Measurements from ENCODE around the gene C16orf74. TPM values are rescaled to one million over a fixed set of nuclear protein-coding genes. Genes with fewer than 3 reads are reported as not detected.

C16orf74 gene
- total and polyA plus RNA-seq, 8 donors = 1.3 to 17.5 (median 11.9) TPM

GRCh38 chr16:85793662-85794298 lies 42.9 kb upstream of the C16orf74 start:
- TF ChIP-seq, protein P1, sequence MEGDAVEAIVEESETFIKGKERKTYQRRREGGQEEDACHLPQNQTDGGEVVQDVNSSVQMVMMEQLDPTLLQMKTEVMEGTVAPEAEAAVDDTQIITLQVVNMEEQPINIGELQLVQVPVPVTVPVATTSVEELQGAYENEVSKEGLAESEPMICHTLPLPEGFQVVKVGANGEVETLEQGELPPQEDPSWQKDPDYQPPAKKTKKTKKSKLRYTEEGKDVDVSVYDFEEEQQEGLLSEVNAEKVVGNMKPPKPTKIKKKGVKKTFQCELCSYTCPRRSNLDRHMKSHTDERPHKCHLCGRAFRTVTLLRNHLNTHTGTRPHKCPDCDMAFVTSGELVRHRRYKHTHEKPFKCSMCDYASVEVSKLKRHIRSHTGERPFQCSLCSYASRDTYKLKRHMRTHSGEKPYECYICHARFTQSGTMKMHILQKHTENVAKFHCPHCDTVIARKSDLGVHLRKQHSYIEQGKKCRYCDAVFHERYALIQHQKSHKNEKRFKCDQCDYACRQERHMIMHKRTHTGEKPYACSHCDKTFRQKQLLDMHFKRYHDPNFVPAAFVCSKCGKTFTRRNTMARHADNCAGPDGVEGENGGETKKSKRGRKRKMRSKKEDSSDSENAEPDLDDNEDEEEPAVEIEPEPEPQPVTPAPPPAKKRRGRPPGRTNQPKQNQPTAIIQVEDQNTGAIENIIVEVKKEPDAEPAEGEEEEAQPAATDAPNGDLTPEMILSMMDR (IDR thresholded peaks at IDR 0.05) = no peak
- H3K9me3 ChIP-seq = no peaks in the 10 kb centered on the region
- intact Hi-C loops (cut with DNase I) = no loop called here
- no peak for ATAC-seq
- H3K4me3 ChIP-seq = no peak overlapping the region
- H3K27ac ChIP-seq = no peak overlapping the region
- no peak for DNase-seq
- H3K4me1 ChIP-seq = peaks cover 13 to 22% of the 10 kb centered on the region in 2 donors
- peaks cover 0 to 65% of the 10 kb centered on the region in 2 donors for H3K36me3 ChIP-seq
- H3K27me3 ChIP-seq = no peaks in the 10 kb centered on the region

- intact Hi-C loops (cut with DNase I) = no loop called here
- TF ChIP-seq, protein P1 (IDR thresholded peaks at IDR 0.05) = no peak
- Histone ChIP-seq H3K9me3 (no peaks in the 10 kb centered on the region), H3K4me1 (no peaks in the 10 kb centered on the region), H3K36me3 (peaks cover 0 to 75% of the 10 kb centered on the region in 2 donors), H3K27ac (no peak overlapping the region), H3K27me3 (no peaks in the 10 kb centered on the region), H3K4me3 (no peak overlapping the region)
- no peak for DNase-seq
- ATAC-seq = no peak
These were observed 38.9 kb upstream of the C16orf74 start for GRCh38 chr16:85789773-85790172.

DNA sequence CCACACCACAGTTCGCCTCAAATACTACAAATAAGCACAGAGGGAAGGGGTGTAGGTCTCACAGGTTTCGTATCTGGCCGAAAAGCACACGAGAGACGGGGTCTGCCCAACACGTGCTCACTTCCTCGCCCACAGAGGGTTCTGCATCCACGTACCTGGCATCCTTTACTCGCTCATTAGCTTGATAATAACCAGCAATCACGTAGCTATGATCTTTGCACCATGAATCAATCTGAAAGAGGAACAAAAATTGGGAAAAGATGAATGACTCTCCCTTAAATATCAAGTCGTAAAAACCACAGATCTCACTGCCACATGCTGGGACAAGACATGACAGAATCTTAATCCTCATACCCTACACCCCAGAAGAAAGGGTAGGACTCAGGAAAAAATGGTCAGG lies 37.9 kb upstream of the C16orf74 start:
- peaks cover 0 to 70% of the 10 kb centered on the region in 2 donors for H3K36me3 ChIP-seq
- TF ChIP-seq, protein P1 (IDR thresholded peaks at IDR 0.05) = no peak
- ATAC-seq = no peak
- H3K27ac ChIP-seq = no peak overlapping the region
- no peaks in the 10 kb centered on the region for H3K27me3 ChIP-seq
- no peak for DNase-seq
- H3K4me3 ChIP-seq = no peak overlapping the region
- intact Hi-C loops (cut with DNase I) = no loop called here
- H3K4me1 ChIP-seq = no peaks in the 10 kb centered on the region
- H3K9me3 ChIP-seq = no peaks in the 10 kb centered on the region

GRCh38 chr16:85785927-85786326 lies 35.0 kb upstream of the C16orf74 start:
- Histone ChIP-seq H3K36me3 (peaks cover 0 to 64% of the 10 kb centered on the region in 2 donors), H3K27ac (no peak overlapping the region), H3K4me1 (peaks cover 3 to 15% of the 10 kb centered on the region in 2 donors), H3K4me3 (no peak overlapping the region), H3K27me3 (no peaks in the 10 kb centered on the region), H3K9me3 (no peaks in the 10 kb centered on the region)
- intact Hi-C loops (cut with DNase I) = no loop called here
- TF ChIP-seq, protein P1 (IDR thresholded peaks at IDR 0.05) = no peak
- DNase-seq = no peak
- ATAC-seq = no peak

DNA sequence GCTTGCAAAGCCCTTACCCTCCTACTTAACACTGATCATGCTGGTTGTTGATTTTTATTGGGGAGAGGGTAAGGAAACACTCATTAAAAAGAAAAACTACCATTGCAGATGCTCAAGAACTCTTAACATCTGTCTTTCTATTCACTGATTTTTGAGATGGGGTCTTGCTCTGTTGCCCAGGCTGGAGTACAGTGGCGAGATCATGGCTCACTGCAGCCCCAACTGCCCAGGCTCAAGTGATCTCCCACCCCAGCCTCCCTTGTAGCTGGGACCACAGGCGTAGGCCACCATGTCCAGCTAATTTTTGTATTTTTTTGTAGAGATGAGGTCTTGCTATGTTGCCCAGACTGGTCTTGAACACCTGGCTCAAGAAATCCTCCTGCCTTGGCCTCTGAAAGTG lies 33.9 kb upstream of the C16orf74 start:
- ATAC-seq (no peak), DNase-seq (no peak)
- TF ChIP-seq, protein P1 (IDR thresholded peaks at IDR 0.05) = no peak
- Histone ChIP-seq H3K27me3 (no peaks in the 10 kb centered on the region), H3K27ac (no peak overlapping the region), H3K4me1 (peaks cover 3 to 15% of the 10 kb centered on the region in 2 donors), H3K36me3 (peaks cover 0 to 75% of the 10 kb centered on the region in 2 donors), H3K9me3 (no peaks in the 10 kb centered on the region), H3K4me3 (no peak overlapping the region)
- intact Hi-C loops (cut with DNase I) = no loop called here
